Muscle layer of duodenum (tissue), 2 donors: ENCODE measurements around the gene REN.
A peak's percentile ranks its signal among the peaks of the same experiment; 100 is the strongest.

Source experiments
- H3K27ac ChIP-seq: one replicate; pipeline ENCODE4 v1.7.0; 2013; ENCODE audit warnings: mild to moderate bottlenecking, low read length
- H3K27me3 ChIP-seq: one replicate; pipeline ENCODE4 v1.7.0; 2013; ENCODE audit warnings: low read depth, mild to moderate bottlenecking, control low read depth, low read length
- H3K36me3 ChIP-seq, 2 donors: one replicate each; pipeline ENCODE4 v1.7.0; 2013; ENCODE audit warnings: low read length in 2 of 2, control low read depth in 1 of 2, mild to moderate bottlenecking in 1 of 2; ENCODE audit not compliant: insufficient read depth in 2 of 2, control insufficient read depth in 1 of 2
- H3K4me1 ChIP-seq, 2 donors: one replicate each; pipeline ENCODE4 v1.7.0; 2013; ENCODE audit warnings: low read length in 2 of 2, mild to moderate bottlenecking in 2 of 2, control low read depth in 1 of 2, moderate library complexity in 1 of 2; ENCODE audit not compliant: insufficient read depth in 2 of 2, control insufficient read depth in 1 of 2
- H3K4me3 ChIP-seq, 2 donors: one replicate each; pipeline ENCODE4 v1.7.0; 2013; ENCODE audit warnings: low read length in 2 of 2, low read depth in 1 of 2, mild to moderate bottlenecking in 1 of 2
- H3K9me3 ChIP-seq, 2 donors: one replicate each; pipeline ENCODE4 v1.7.0; 2013; ENCODE audit warnings: low read length in 2 of 2, control low read depth in 1 of 2, mild to moderate bottlenecking in 1 of 2; ENCODE audit not compliant: control insufficient read depth in 1 of 2
- donor health status: healthy.

The REN gene

DNA sequence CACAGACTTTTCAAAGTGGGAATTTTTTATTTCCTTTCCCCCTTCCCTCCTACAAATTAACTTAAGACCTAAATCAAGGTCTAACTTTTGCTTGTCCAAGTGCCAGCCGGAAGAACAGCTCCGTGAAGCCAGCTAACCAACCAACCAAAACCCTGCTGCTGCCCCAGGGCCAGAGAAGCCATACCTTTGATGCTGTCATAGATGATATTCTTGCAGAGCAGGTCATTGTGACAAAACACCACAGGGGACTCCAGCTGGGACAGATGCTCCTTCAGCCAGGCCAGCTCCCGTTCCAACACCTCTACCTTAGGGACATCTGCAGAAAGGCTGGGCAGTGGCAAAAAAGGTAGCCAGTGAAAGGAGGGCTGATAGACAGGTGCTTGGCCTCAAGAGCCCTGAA lies 25.0 kb downstream of the REN start:
- Histone ChIP-seq H3K36me3 (peaks cover 0 to 22% of the 10 kb centered on the region in 2 donors), H3K27me3 (no peaks in the 10 kb centered on the region), H3K9me3 (no peaks in the 10 kb centered on the region)

DNA sequence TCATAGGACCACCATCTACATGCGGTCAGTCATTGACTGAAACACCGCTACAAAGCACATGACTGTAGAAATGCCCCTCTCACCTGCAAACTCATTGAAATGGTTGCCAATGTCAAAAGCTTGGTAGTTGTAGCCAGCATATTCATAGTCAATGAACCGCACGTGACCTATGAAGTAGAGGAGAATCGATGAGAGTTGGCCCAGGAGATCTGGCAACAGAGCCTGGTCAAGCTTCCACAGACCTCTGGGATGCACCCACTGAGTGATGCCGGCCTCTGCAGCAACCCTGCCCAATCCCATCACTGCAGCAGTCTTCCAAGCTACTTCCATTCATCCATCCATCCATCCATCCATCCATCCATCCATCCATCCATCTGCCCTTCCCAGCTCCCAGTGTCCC lies 26.2 kb downstream of the REN start:
- Histone ChIP-seq H3K9me3 (no peaks in the 10 kb centered on the region), H3K4me3 (no peak overlapping the region), H3K27me3 (no peaks in the 10 kb centered on the region), H3K4me1 (no peaks in the 10 kb centered on the region), H3K27ac (no peak overlapping the region), H3K36me3 (peaks cover 0 to 23% of the 10 kb centered on the region in 2 donors)

More for the DNA sequence above, 25.0 kb downstream of the REN start:
- Histone ChIP-seq H3K4me3 (no peak overlapping the region), H3K4me1 (no peaks in the 10 kb centered on the region), H3K27ac (no peak overlapping the region)

DNA sequence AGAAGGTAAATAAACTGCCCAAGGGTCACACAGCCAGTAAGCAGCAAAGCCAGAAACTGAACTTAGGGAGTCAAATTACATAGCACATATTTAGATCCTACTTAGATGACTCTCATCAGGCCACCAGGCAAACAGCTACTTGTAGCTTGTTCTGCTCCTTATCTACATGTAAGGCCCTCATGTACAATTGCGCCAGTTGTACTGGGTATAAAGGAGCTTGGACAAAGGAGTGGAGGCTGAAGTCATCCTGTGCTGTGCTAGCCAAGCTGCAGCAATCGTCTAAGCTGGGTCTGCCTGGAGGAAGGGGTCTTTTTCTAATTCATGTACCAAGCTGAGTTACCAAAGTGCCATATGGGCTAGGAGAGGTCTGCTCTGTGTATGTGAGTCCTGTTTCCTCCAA lies 27.0 kb downstream of the REN start:
- no peak overlapping the region for H3K4me3 ChIP-seq
- no peaks in the 10 kb centered on the region for H3K4me1 ChIP-seq
- no peaks in the 10 kb centered on the region for H3K9me3 ChIP-seq
- H3K27me3 ChIP-seq: no peaks in the 10 kb centered on the region
- H3K36me3 ChIP-seq: peaks cover 0 to 32% of the 10 kb centered on the region in 2 donors
- no peak overlapping the region for H3K27ac ChIP-seq

DNA sequence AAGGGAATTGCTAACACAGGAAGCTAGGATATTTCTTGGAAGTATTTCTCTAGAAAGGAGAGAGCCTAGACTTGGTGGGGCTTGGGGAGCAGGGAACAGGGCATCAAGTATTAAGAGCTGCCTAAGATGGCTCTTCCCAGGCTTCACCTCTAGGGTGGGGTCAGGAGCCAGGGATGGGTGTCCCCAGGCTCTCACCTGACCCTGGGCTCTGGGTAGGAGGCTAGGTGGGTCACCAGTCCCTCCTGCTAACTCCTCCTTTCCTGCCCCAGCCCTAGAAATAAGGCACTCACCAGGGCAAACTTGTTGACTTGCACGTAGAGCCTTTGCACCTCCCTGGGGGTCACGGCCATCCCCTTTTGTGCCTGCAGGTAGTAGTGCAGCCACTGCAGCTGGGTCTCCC lies 29.3 kb downstream of the REN start:
- Histone ChIP-seq H3K4me1 (no peaks in the 10 kb centered on the region), H3K27me3 (no peaks in the 10 kb centered on the region), H3K4me3 (no peak overlapping the region), H3K27ac (no peak overlapping the region), H3K36me3 (peaks cover 0 to 35% of the 10 kb centered on the region in 2 donors), H3K9me3 (no peaks in the 10 kb centered on the region)

DNA sequence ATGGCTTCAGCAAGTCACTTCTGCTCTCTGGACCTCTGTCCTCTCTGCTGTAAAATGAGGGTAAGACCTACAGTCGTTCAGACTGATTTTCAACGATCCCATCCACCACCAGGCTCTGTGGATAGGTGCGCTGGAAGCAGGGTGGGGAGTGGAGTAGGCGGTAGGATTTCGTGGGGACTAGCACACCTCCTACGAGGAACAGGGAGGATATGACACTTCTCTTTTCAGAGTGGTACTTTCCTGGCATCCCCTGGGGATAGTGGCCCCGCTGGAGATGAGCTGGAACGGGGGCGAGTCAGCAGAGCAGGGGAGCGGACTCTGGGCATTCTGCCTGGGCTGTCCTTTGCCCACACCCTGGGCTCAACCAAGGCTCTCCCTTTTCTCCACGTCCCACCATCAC lies 32.0 kb downstream of the REN start:
- Histone ChIP-seq H3K27me3 (no peaks in the 10 kb centered on the region), H3K36me3 (peaks cover 0 to 24% of the 10 kb centered on the region in 2 donors), H3K4me1 (peaks cover 0 to 5% of the 10 kb centered on the region in 2 donors), H3K4me3 (no peak overlapping the region), H3K27ac (no peak overlapping the region), H3K9me3 (no peaks in the 10 kb centered on the region)

DNA sequence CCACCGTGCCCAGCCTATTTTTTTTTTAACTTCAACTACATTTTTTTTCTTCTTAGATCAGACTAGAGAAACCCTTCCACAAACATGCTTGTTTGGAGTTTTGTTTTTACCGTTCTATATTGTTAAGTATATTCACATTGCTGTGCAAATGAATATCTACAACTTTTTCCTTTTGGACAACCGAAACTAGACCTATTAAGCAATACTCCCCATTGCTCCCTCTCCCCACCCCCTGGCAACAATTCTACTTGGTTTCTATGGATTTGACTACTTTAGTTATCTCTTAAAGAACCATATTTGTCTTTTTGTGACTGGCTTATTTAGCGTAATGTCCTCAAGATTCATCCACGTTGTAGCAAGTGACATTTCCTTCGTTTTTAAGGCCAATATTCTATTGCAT lies 33.4 kb downstream of the REN start:
- Histone ChIP-seq H3K9me3 (no peaks in the 10 kb centered on the region), H3K4me1 (peaks cover 0 to 6% of the 10 kb centered on the region in 2 donors), H3K36me3 (peaks cover 0 to 13% of the 10 kb centered on the region in 2 donors), H3K27ac (no peak overlapping the region), H3K27me3 (no peaks in the 10 kb centered on the region), H3K4me3 (no peak overlapping the region)

DNA sequence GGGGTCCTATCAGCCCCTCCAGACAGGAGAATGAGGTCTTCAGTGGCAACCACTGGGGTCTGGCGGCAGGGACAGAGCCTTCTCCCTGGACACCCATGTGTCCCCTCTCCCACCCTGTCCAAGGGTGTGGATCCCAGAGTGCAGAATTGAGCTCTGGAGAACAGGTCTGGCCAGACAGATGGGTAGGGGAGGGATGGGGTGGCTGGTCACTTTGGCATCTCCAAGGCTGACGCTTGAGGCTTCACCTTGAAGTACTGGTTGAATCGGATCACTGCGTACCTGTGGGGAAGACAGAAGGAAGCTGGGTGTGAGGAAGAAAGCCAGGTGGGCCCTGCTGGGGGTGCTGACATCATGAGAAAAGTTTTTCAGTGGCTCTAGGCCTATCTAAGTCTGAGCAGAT lies 34.2 kb downstream of the REN start:
- peaks cover 0 to 12% of the 10 kb centered on the region in 2 donors for H3K4me1 ChIP-seq
- no peaks in the 10 kb centered on the region for H3K27me3 ChIP-seq
- H3K36me3 ChIP-seq: peaks cover 0 to 13% of the 10 kb centered on the region in 2 donors
- no peaks in the 10 kb centered on the region for H3K9me3 ChIP-seq
- no peak overlapping the region for H3K4me3 ChIP-seq
- no peak overlapping the region for H3K27ac ChIP-seq

DNA sequence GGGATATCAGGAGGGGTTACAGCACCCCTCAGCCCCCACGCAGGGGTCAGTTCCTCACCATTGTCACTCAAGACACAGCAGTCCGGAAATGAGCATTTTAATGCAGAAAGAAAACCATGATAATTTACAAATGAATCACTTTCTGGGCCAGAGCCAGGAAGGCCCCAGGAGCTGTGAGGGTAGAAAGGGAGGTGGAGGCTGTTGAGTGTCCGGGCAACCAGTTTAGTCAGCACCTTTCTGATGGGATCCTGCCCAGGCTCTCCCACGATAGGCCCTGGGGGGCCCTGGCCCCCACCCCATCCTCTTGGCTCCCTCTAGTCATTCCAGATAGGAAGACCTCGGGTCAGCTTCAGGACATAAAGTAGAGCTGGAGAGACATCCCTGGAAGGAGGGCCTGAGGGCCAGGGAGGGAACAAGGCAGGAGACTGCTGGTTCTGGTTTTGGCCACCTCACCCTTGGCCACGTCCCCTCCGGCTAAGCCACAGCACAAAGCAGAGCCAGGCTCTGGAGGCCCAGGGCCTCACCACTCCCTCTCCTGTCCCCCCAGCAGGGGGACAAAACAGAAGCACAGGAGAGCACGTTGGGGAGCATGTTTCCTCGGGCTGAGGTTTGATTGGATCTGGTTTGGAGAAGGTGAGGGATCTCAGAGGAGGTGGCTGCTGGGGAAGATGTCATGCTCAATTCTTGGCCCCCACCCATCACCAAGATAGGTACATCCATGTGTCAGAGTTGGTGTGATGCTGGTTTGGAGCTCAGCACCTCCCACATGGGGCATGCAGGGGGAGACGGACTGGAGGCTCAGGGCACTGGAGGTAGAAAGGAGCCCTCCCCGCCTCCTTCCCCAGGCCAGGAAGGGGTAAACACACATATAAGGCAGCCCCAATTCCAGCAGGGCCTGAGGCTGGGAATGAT lies 34.9 kb downstream of the REN start:
- Histone ChIP-seq H3K9me3 (no peaks in the 10 kb centered on the region), H3K4me1 (peaks cover 0 to 15% of the 10 kb centered on the region in 2 donors), H3K27me3 (no peaks in the 10 kb centered on the region), H3K36me3 (peaks cover 0 to 13% of the 10 kb centered on the region in 2 donors), H3K4me3 (no peak overlapping the region), H3K27ac (no peak overlapping the region)

DNA sequence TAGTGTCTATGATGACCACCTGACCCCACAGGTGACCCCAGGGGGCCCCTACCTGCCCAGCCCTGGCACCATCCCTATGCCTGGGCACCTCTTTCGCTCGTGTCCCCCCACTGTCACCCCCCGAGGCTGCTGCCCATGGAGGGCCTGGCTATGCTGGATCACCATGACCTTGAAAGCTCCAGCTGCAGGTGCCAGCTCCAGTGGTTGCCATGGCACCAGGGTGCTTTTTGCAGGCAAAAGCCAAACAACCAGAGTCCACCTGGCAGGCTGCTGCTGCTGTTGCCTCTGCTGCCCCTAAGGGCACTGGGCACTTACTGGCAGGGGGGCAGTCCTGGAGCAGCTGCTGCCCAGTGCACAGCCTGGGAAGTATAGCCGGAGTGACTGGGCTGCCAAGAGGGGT lies 36.0 kb downstream of the REN start:
- Histone ChIP-seq H3K4me3 (no peak overlapping the region), H3K4me1 (peaks cover 0 to 15% of the 10 kb centered on the region in 2 donors), H3K36me3 (peaks cover 0 to 13% of the 10 kb centered on the region in 2 donors), H3K27me3 (no peaks in the 10 kb centered on the region), H3K9me3 (no peaks in the 10 kb centered on the region), H3K27ac (no peak overlapping the region)

DNA sequence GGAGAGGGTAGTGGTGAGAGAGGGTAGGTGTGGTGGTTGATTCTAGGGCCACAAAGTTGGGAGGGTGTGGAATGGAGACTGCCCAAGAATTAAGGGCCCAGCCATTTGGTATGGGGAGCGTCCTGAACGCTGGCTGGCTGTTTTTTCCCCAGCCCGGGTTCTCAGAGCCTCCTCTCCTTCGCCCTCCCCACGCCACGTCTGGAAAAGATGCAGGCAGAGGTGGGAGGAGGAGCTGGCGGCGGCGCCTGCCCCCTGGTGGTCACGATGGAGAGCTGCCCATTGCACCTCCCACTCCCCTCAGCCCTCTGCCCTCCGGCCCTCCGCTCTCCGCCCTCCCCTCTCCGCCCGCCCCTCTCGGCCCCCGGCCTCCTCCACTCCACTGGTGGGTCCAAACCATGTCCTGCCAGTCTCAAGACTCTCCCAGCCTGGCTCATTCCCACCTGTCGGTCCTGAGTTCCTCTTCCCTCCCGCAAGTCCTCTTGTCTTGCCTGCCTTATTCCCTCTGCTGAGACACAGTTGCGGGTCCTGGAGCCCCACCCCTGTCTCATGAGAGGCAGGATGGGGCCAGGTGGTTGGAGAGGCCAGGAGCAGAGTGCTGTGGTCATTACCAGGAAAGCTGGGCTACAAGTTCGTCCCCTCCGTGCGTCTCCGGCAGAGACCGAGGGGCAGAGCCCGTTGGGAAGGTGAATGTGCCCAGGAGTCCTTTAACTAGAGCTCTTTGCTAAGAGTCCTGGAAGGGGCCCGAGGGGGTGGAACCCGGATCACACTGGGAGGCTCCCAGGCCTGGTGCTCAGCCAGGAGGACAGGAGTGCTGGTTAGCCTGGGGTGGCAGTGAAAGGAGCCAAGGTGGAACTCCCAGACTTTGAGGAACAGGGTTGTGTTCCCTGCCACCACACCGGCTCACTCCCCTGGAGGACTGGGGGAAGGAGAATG lies 36.9 kb downstream of the REN start:
- peaks cover 0 to 15% of the 10 kb centered on the region in 2 donors for H3K4me1 ChIP-seq

DNA sequence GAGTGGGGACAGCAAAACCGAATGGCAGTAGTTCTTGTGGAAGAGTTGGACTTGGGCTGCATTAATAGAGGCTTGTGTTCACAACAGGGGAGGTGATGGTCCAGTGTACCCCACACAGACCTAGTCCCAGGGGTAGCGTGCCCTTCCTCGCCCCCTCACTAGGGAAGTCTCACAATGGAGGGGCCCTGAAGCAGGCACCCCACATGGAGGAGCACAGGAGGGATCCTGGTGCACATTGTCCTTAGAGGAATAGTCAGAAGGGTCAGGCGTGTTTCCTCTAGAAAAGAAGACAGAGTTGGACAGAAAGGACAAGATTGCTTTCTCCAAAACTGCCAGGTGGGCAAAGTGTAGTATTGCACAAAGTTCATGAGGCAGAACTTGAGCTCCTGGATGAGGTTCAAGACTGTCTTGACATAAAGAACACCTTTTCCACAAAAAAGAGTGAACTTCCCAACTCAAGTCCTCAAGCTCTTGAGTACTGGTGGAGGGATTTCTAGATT lies 37.6 kb downstream of the REN start:
- peaks cover 7% of the 10 kb centered on the region in 2 donors for H3K36me3 ChIP-seq
- no peaks in the 10 kb centered on the region for H3K27me3 ChIP-seq
- peaks cover 0 to 15% of the 10 kb centered on the region in 2 donors for H3K4me1 ChIP-seq
- no peak overlapping the region for H3K27ac ChIP-seq
- no peak overlapping the region for H3K4me3 ChIP-seq
- no peaks in the 10 kb centered on the region for H3K9me3 ChIP-seq

More for the DNA sequence above, 36.9 kb downstream of the REN start:
- Histone ChIP-seq H3K4me3 (peak overlapping the region; percentile 15 to 44), H3K9me3 (no peaks in the 10 kb centered on the region), H3K27me3 (no peaks in the 10 kb centered on the region), H3K27ac (no peak overlapping the region), H3K36me3 (peaks cover 0 to 10% of the 10 kb centered on the region in 2 donors)
